NCI-H82 treated with DMSO at 0.1 percent for 48 hours (cell line): ENCODE measurements around the gene FAM168A.
A peak's percentile ranks its signal among the peaks of the same experiment; 100 is the strongest.
"Not testable (repeated sequence)": the region's sequence is repeated elsewhere in the genome, so short reads cannot be mapped to it uniquely, and the experiment has no call there.

ENCODE experiments used
- DNase-seq: peaks from one replicate; lab custom pipeline; 2025; ENCODE audit not compliant: unreplicated experiment; lab: John Stamatoyannopoulos, UW

Gene FAM168A

GRCh38 chr11:73596547-73596946 is 1.4 kb downstream of the FAM168A start:
- no peak for DNase-seq

GRCh38 chr11:73592640-73593039 is 5.3 kb downstream of the FAM168A start:
- DNase-seq, result no peak

GRCh38 chr11:73591743-73592142 is 6.2 kb downstream of the FAM168A start:
- no peak for DNase-seq

GRCh38 chr11:73590991-73591390 is 6.9 kb downstream of the FAM168A start:
- no peak for DNase-seq

GRCh38 chr11:73586791-73587190 is 11.1 kb downstream of the FAM168A start:
- no peak for DNase-seq

GRCh38 chr11:73585834-73586575 is 11.9 kb downstream of the FAM168A start:
- DNase-seq, result no peak

GRCh38 chr11:73584831-73585230 is 13.1 kb downstream of the FAM168A start:
- no peak for DNase-seq

GRCh38 chr11:73582653-73583052 is 15.3 kb downstream of the FAM168A start:
- no peak for DNase-seq

- DNase-seq, result not testable (repeated sequence)
Observed at GRCh38 chr11:73580749-73581148, 17.2 kb downstream of the FAM168A start.

GRCh38 chr11:73579641-73580434 is 18.1 kb downstream of the FAM168A start:
- DNase-seq, result no peak

- no peak for DNase-seq
Observed at GRCh38 chr11:73578592-73579185, 19.2 kb downstream of the FAM168A start.

GRCh38 chr11:73577496-73577917 is 20.4 kb downstream of the FAM168A start:
- DNase-seq, result no peak

- DNase-seq, result no peak
Observed at GRCh38 chr11:73576185-73576614, 21.7 kb downstream of the FAM168A start.

GRCh38 chr11:73571982-73572381 is 25.9 kb downstream of the FAM168A start:
- DNase-seq, result not testable (repeated sequence)

GRCh38 chr11:73570415-73571114 is 27.3 kb downstream of the FAM168A start:
- DNase-seq, result no peak

- DNase-seq, result no peak
Observed at GRCh38 chr11:73566977-73567755, 30.7 kb downstream of the FAM168A start.

GRCh38 chr11:73566422-73566821 is 31.5 kb downstream of the FAM168A start:
- DNase-seq, result no peak

- peak; percentile 58 for DNase-seq
Observed at GRCh38 chr11:73565804-73566203, 32.1 kb downstream of the FAM168A start.

GRCh38 chr11:73564903-73565302 is 33.0 kb downstream of the FAM168A start:
- DNase-seq, result no peak

GRCh38 chr11:73563539-73564200 is 34.2 kb downstream of the FAM168A start:
- no peak for DNase-seq
